A549 (cell line): ENCODE results near the gene ABCC1.

Source experiments
- CTCF ChIP-seq: fragments of >200 bp; sonication (Bioruptor Twin); formaldehyde crosslinking; IDR thresholded peaks from 3 replicates; pipeline ENCODE4 v1.5.1; 2016
- EHF ChIP-seq: fragments of 250-450 bp; sonication (Bioruptor Pico); IDR thresholded peaks from 2 replicates; pipeline ENCODE4 v1.5.0; 2020; ENCODE audit warnings: mild to moderate bottlenecking
- MYC ChIP-seq: IDR thresholded peaks from 2 replicates; pipeline ENCODE4 v1.6.1; 2012; ENCODE audit warnings: mild to moderate bottlenecking, inconsistent platforms, low read length, improper control_type of control experiment, borderline replicate concordance
- POLR2A ChIP-seq: IDR thresholded peaks from 2 replicates; pipeline ENCODE4 v1.6.1; 2012; ENCODE audit warnings: mild to moderate bottlenecking, low read length

- TF ChIP-seq CTCF (no peak), MYC (no peak), EHF (no peak), POLR2A (no peak)
Observed at GRCh38 chr16:15974057-15974456, 24.6 kb downstream of the ABCC1 start.
